Skin of body (tissue), 2 donors: ENCODE data around the gene FOXQ1. TPM values are rescaled to one million over a fixed set of nuclear protein-coding genes. Genes with fewer than 3 reads are reported as not detected.
A peak's percentile ranks its signal among the peaks of the same experiment; 100 is the strongest.
"Not testable (repeated sequence)": the region's sequence is repeated elsewhere in the genome, so short reads cannot be mapped to it uniquely, and the experiment has no call there.

ENCODE experiments used
- DNase-seq: peaks from one replicate; lab custom pipeline; 2025; lab: John Stamatoyannopoulos, UW
- total RNA-seq: library from RNA; depleted of rRNA; stranded (reverse); fragments of >200 nt; gene quantifications from one replicate; pipeline ENCODE4 v1.2.3, GENCODE V29; 2014

FOXQ1 gene
- total RNA-seq, 1 donor from 2014 or later: 2.2 TPM

DNA sequence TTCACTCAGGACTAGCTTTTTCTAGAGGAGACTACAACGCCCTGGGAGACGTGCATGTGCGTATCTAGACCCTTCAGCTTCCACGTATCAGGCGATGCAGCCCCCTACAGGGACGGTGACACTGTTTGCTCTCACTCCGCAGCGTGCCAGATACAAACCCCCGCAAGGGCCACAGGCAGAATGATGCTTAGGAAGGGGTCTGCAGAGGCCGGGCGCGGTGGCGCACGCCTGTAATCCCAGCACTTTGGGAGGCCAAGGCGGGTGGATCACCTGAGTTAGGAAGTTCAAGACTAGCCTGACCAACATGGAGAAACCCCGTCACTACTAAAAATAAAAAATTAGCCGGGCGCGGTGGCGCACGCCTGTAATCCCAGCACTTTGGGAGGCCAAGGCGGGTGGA, 6.7 kb downstream of the FOXQ1 start:
- DNase-seq: not testable (repeated sequence)

DNA sequence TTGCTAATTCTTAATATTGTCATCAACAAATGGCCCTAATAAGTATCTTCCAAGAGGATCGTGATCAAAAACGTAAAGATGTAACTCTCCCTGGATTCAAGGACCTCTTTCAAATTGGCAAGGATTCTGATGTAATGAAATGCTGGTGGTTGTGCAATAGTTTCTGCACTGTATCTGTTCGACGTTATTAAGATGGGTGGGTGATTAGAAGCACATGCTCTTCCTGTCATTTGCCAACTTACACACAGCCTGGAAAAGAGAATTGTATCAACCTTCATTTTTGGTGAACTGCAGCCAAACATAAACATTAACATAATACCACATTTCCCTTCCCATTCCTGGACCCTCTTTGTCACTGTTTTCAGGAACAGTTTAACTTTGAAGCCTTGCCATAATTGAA, 9.8 kb downstream of the FOXQ1 start:
- peak; percentile 89 for DNase-seq

DNA sequence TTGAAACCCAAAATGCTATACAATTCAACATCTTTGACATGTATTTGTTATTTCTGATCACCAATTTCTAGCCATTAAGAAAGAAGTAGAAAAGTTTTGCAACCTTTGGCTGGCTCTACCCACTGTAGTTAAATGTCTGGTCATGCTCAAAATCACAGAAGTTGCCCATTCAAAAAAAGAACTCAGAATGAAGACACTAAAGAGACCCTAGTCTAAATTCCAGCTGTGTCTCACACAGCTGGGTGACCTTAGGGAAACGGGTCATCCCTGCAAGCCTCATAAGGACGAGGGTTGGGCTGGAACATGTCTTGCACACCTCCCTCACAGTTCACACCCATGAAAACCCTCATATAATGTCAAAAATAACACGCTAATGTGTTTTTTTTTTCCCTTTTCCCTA, 10.3 kb downstream of the FOXQ1 start:
- no peak for DNase-seq

DNA sequence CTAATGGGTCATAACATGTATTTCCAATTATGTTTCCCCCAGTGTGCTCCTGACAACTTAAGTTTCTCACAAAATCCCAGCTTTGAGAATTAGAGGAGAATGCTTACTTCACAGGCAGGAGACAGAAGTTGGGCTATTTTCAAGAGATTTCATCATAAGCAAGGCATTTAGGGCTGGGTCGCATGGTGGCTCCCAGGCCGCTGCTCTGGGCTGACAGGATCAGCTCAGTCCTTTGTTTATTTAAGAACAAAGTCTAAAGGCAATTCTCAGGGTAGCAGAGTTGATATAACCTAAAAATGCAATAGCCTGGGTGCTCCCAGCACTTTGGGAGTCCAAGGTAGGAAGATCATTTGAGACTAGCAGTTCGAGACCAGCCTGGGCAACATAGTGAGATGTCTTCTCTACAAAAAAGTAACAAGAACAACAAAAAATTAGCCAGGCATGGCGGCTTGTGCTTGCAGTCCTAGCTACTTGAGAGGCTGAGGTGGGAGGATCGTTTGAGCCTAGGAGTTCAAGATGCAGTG, 10.9 kb downstream of the FOXQ1 start:
- DNase-seq: peak; percentile 35

DNA sequence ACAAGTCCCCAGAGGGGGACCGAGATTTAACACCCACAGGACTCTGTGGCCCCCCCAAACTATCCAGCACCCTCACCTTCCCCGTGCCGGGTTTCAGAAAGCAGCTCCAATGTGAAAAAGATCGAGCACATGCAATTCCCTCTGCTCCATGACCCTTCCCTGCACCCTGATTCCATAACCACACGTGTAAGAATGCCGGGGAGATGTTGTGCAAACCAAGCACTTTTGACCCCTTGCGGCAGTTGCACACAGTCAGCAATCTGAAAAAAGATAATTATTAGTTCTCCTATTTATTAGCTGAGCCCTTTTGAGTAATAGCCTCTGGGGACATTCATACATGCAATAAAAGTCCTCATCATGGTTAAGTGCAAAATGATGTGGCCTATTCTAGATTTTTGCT, 13.0 kb downstream of the FOXQ1 start:
- no peak for DNase-seq

DNA sequence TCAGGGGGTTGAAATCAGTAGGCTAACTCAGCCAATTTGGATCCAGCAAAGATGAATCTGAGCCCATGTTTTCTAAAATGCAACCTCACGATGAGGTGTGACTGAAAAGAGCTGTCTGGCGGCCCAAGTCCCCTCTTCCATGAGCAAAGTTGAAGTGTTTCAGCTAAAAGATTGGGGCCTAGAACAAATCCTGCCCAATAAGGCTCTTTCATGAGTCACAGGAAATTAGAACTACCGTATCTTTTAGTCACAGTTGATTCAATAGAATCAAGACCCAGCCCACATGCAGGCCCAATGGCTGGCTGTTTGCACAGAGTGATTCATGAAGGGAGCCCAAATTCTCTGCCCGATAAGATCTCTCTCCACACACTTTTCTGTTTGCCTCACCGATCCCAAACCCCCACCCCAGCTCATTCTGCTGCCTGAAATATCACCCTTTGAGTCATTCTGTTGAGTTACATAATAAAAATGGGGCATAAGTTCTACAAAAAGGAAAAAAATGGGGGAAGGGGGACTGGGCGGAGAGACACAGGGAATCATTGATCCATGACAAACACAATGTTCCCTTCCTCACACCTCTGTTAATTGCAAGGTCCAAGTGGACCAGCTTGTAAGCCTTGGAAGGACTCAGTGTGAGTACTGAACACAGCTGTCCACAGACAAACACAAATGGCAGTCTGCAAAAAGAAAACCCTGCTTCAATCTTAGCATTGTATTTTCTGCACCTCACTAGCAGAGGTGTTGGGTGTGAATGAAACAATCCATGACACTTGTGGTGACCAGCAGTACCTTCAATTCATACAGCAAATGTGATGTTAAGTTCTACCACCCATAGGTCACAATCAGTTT, 13.8 kb downstream of the FOXQ1 start:
- DNase-seq: no peak

DNA sequence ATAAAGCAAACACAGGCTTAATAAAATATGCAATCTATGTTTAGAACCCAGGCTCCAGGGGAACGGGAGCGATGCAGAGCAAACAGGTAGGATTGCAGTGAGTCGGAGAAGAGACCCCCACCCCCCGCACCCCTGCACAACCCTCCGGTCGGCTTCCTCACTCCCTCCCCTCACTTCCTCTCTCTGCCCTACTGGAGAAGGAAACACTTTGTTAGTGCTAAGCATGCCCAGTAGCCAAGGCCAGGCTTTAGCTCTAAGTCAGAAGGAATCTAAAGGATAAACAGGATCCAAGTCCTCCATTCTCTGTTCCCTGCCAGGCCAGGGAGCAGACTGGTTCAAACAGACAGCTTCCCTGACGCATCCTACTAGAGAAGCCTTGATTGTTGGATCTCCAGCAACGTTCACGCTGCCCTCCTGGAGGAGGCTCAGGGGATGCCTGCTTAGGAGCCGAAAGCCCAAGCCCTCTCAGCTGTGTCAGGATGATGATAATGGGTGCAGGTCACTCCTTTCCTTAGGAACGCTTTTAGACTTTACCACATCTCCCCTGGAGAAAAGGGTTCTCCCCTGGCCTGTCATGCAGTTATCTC, 14.7 kb downstream of the FOXQ1 start:
- no peak for DNase-seq

DNA sequence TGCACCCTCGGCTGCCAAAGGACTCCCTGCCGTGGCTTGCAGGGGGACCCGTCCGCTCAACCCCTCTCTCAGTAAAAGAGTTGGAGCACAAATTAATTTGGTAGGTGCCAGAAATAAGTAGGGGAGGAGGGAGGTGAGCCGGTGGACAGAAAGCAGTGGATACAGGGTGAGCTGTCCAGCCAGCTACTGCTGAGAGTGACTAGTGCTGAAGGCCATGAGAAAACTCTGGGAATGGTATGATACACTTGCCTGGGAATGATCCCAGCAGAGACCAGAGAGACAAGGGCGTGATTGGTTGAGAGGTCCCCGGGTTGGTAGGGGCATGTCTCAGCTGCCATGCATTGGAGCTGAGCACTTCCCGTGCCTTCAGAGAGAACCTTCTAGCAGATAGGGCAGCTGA, 15.7 kb downstream of the FOXQ1 start:
- DNase-seq: no peak

DNA sequence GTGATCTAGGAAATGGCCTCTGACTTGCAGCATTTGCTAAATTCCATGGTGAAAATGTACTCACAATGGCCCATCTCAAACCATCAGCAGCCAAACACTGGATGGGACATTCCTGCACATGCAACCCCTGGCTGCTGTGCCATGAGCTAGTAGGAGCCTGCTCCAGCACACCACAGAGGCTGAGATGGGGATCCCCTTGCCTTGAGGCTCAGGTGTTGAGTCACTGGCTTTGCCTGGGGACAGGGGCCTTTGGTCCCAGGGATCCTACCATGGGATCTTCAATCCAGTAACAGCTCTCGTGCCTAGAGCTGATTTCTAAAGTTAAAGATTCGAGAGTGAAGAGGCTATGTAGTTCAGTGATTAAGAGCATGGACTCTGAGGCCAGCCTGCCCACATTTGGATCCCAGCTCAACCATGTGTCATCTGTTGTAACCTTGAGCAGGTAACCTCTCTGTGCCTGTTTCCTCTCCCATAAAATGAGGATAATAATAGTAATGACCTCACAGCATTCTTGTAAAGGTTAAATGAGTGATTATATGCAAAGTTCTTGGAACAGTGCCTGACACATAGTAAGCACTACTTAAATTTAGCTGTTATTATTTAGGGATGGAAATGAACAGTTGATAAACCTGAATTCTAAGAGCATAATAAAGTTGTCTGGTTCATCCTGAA, 16.4 kb downstream of the FOXQ1 start:
- DNase-seq: no peak

DNA sequence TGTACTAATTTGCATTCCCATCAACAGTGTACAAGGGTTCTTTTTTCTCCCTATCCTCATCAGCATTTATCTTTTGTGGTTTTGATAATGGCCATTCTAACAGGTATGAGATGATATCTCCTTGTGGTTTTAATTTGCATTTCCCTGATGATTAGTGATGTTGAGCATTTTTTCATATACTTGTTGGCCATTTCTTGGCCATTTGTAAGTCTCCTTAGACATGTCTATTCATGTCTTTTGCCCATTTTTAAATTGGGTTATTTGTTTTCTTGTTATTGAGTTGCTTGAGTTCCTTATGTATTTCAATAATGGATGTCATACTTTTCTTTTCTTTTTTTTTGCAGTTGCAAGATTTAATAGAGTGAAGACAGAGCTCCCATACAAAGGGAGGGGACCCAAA, 17.8 kb downstream of the FOXQ1 start:
- no peak for DNase-seq

DNA sequence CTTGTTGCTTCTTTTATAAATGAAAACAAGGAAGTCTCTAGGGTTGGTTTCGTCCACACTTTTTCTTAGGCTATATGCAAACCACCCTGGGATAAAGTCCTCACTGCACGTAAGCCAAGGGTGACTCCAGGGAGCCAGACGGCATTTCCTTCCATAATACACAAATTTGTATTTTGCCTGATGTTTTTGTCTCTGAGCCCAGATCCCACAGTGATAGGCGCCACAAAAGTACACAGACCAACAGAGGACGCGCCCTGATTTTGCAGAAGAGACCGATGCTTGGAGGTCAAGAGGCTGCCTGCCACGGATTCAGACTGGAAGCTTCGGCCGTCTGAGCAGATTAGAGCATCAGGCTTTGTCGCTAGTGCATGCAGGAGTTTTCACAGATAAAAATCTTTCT, 22.8 kb downstream of the FOXQ1 start:
- DNase-seq: no peak

DNA sequence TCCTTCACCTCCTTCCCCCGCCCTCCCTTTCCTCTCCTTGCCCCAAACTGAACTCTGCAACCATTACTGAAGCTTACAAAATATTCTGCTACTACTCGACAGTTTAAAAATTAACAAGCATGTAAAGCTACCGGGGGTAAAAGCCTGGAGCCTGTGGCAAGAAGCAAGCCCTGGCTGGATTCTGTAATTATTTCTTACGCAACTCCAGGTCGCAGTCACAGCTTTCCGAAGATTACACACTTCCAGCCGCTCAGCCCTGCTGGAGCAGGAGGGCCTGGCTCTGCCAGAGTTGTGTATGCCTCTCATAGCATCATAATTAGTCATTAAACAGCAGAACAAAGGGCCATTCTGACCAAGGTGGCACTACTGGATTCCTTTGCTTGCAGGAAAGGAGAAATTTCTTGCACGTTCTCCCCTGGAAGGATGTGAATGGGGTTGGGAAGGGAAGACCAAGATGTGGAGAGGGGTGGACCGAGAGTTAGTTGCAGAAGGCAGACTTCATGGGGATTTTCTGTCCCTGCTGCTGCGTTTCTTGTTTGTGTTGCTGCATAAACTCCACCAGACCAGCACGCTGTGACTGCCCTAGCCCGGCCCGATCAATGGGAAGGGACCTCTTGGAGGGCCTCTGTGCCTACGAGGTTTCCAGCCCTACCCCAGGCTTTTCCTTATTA, 23.6 kb downstream of the FOXQ1 start:
- no peak for DNase-seq

DNA sequence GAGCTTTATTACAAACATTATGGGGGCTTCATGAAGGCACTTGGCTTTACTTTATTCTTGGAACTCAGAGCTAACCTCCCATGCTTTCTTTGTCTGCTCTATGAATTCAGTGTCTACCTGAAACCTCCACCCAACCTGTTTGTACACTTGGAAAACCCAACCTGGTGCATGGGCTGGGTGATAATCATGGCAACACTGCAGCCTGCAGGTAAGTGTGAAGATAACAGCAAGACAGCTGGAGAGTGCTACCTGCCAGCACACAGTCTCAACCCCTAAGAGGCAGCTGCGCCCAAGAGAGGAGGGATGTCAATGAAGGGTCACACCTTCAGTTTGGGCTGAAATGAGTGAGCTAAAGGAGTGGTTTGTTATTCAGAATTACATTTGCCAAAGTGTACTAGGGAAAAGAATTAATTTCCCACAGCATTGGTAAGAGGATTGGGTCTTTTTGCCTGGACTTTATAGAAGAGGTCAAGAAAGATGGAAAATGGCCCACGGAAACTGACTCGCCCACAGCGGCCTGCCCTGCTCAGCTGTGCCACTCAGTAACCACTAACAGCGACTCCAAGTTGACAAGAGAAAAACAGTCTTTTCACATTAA, 24.4 kb downstream of the FOXQ1 start:
- DNase-seq: no peak

DNA sequence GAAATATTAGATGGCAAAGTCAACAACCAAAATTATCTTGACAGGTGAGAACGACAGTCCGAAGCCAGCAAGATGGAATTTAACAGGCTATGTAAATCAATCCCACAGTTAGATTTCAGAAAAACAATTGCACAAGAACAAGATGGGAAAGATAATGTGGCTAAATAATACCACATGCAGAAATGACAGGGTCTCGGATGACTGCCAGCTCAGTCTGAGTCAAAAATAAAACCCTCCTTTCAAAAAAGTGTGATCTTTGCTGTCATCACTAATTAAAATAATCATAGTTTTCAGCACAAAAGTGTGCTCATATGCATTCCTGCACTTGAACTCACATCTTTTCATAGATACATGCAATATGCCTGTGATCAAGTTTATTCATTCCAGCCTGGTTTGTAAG, 25.9 kb downstream of the FOXQ1 start:
- DNase-seq: no peak

DNA sequence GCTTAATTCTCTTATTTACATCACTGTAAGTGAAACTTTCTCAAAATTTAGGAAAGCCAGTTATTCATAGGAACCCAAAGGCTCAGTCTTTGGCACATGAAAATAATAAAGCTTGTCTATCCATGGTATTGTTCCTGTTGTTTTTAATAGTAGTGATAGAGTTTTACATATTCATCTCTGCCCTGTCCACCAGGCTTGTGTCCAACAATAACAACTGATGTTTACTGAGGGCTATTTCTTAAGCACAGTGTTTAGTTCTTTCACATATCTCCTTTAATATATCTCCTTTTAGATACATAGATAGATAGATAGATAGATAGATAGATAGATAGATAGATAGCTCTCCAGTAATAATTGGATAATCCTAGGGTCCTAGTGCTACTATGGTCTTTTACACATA, 34.2 kb downstream of the FOXQ1 start:
- no peak for DNase-seq

DNA sequence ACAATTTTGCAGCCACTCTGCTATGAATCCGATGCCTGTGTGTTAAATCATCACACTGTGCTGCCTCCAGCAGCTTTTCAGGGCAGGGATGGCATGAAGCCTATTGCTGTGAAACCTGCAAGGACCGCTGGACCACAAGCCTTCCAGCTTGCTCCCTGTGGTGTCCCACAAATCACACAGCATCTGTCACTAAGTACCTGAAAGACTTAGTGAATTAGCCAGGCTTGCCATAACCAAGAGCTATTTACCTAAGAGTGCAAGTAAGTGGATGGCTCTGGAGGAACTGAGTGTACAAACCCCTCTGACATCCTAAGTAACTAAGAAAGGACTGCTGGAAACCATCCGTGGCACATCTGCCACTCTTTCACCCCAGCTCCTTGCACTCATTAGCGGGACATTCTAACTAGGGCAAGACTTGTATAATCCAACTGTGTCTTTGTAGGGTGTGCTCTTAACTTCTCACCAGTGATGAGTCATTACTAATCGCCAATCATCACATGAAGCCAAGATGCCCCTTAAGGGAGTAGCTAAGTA, 34.7 kb downstream of the FOXQ1 start:
- no peak for DNase-seq

DNA sequence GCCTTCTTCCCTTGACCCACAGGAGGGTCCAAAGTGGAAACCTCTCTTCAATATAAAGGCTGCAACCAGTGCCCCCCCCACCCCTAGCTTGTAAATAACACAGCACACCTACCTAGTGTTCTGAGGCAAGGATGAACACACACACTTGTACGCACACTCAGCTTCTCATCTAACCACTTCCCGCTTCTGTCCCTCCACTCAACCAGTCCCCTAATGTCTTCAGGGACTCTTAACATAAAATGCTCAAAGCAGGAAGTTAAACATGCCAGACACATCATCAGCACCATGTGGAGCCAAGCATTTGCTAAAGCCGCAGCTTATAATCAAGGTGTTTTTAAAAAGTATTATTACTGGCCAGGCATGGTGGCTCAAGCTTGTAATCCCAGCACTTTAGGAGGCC, 35.3 kb downstream of the FOXQ1 start:
- no peak for DNase-seq

DNA sequence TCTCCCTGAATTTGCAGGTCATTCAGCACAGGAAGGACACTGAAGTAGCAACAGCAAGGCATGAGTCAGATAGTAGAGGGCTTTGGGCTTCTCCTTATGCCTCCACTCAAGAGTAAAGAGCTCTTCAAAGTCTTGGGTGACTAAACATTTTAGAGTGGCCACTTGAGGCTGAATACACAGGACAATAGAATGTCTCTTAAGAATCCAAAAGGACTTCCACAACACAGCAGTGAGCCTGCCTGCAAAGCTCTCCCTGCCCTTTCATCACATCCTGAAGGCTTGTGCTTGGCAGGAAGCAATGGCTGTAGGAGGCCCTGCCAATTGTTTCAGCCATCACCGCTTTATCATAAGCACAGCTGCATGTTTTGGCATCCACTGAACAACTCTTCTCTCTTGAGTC, 36.8 kb downstream of the FOXQ1 start:
- DNase-seq: peak; percentile 86

DNA sequence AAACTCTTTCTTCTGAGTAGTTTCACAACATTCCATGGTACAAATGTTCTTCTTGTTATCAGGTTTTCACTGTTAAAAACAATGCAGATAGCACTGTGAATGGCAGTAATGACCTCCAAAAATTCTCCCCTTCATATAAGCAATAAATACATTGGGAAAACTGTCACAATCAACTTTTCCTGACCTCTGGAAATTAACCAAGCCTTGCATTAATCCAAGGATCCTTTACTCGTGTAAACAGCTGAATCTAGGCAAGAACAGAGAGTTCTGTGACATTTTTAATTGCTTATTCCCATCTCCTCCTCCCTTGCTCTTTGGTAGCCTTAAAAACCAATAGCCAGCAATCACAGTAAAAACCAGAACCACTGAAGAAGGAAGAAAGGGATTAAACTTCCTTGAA, 37.8 kb downstream of the FOXQ1 start:
- no peak for DNase-seq

DNA sequence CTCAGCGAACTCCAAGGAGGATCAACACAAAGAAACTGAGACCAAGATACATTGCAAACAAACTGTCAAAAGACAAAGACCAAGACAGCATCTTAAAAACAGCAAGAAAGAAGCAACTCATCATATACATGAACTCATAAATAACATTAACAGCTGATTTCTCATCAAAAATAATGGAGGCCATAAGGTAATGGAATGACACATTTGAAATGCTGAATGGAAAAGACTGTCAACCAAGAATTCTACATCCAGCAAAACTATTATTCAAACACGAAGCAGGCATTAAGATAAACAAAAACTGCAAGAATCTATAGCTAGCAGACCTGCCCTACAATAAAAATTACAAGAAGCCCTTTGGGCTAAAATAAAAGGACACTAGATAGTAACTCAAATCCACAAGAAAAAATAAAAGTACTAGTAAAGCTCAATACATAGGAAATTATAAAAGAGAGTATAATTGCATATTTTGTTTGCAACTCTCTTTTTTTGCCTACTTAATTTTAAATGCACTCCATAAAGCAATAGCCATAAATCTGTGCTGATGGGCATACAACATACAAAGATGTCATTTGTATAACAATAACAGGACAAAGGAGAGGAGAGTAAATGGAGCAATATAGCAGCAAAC, 39.6 kb downstream of the FOXQ1 start:
- DNase-seq: no peak

DNA sequence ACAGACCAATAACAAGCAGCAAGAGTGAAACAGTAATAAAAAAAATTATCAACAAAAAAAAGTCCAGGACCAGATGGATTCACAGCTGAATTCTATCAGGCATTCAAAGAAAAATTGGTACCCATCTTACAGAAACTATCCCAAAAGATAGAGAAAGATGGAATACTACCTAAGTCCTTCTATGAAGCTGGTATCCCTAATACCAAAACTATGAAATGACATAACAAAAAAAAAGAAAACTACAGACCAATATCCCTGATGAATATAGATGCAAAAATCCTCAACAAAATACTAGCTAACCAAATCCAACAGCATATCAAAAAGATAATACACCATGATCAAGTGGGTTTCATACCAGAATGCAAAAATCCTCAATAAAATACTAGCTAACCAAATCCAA, 43.2 kb downstream of the FOXQ1 start:
- DNase-seq: not testable (repeated sequence)
